ENCODE data around the gene NUDT11. TPM values are rescaled to one million over a fixed set of nuclear protein-coding genes. Genes with fewer than 3 reads are reported as not detected.
"Not testable (repeated sequence)": the region's sequence is repeated elsewhere in the genome, so short reads cannot be mapped to it uniquely, and the experiment has no call there.

Gene NUDT11
- total and polyA plus RNA-seq, 7 donors = 0.05 to 0.28 (median 0.12) TPM; not detected in 1

GRCh38 chrX:51494409-51494808 lies 2.0 kb downstream of the NUDT11 start:
- Histone ChIP-seq H3K27ac (no peak overlapping the region), H3K9me3 (no peaks in the 10 kb centered on the region), H3K4me1 (no peaks in the 10 kb centered on the region), H3K27me3 (ENCODE audit: insufficient read depth in 3 of 3, low read length in 2 of 3) (peaks cover 0 to 44% (median 0%) of the 10 kb centered on the region in 3 donors), H3K4me3 (no peak overlapping the region), H3K36me3 (ENCODE audit: insufficient read depth in 1 of 2, low read depth in 1 of 2) (no peaks in the 10 kb centered on the region)
- WGBS, 3 donors = 30 to 46% (median 36%) methylated on average over 4 of the region's 4 CpGs
- intact Hi-C loops (cut with DNase I) = no loop called here
- TF ChIP-seq, protein P1, sequence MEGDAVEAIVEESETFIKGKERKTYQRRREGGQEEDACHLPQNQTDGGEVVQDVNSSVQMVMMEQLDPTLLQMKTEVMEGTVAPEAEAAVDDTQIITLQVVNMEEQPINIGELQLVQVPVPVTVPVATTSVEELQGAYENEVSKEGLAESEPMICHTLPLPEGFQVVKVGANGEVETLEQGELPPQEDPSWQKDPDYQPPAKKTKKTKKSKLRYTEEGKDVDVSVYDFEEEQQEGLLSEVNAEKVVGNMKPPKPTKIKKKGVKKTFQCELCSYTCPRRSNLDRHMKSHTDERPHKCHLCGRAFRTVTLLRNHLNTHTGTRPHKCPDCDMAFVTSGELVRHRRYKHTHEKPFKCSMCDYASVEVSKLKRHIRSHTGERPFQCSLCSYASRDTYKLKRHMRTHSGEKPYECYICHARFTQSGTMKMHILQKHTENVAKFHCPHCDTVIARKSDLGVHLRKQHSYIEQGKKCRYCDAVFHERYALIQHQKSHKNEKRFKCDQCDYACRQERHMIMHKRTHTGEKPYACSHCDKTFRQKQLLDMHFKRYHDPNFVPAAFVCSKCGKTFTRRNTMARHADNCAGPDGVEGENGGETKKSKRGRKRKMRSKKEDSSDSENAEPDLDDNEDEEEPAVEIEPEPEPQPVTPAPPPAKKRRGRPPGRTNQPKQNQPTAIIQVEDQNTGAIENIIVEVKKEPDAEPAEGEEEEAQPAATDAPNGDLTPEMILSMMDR (IDR thresholded peaks at IDR 0.05) = no peak
- DNase-seq = no peak
- no peak for ATAC-seq

- TF ChIP-seq, protein P1 (IDR thresholded peaks at IDR 0.05) = no peak
- H3K27ac ChIP-seq = no peak overlapping the region
- no peaks in the 10 kb centered on the region for H3K36me3 ChIP-seq (ENCODE audit: insufficient read depth in 1 of 2, low read depth in 1 of 2)
- H3K9me3 ChIP-seq = no peaks in the 10 kb centered on the region
- DNase-seq (no peak), ATAC-seq (no peak)
- intact Hi-C loops (cut with DNase I) = no loop called here
- 69 to 78% (median 74%) methylated on average over 2 of the region's 2 CpGs for WGBS, 3 donors
- H3K4me3 ChIP-seq = no peak overlapping the region
- H3K27me3 ChIP-seq (ENCODE audit: insufficient read depth in 3 of 3, low read length in 2 of 3) = peaks cover 0 to 24% (median 0%) of the 10 kb centered on the region in 3 donors
- H3K4me1 ChIP-seq = no peaks in the 10 kb centered on the region
Measured at GRCh38 chrX:51487960-51488267, 8.5 kb downstream of the NUDT11 start.

GRCh38 chrX:51484616-51485015 lies 11.8 kb downstream of the NUDT11 start:
- no peaks in the 10 kb centered on the region for H3K36me3 ChIP-seq (ENCODE audit: insufficient read depth in 1 of 2, low read depth in 1 of 2)
- ATAC-seq (no peak), DNase-seq (no peak)
- no peak overlapping the region for H3K27ac ChIP-seq
- TF ChIP-seq, protein P1 (IDR thresholded peaks at IDR 0.05) = no peak
- H3K4me3 ChIP-seq = no peak overlapping the region
- 36 to 62% (median 49%) methylated on average over 6 of the region's 6 CpGs for WGBS, 3 donors
- peaks cover 0 to 15% (median 0%) of the 10 kb centered on the region in 3 donors for H3K27me3 ChIP-seq (ENCODE audit: insufficient read depth in 3 of 3, low read length in 2 of 3)
- intact Hi-C loops (cut with DNase I) = no loop called here
- H3K9me3 ChIP-seq = no peaks in the 10 kb centered on the region
- no peaks in the 10 kb centered on the region for H3K4me1 ChIP-seq

GRCh38 chrX:51482411-51482810 lies 14.0 kb downstream of the NUDT11 start:
- H3K4me3 ChIP-seq; intact Hi-C loops (cut with DNase I); ATAC-seq; H3K27ac ChIP-seq; H3K9me3 ChIP-seq; DNase-seq; H3K4me1 ChIP-seq; H3K36me3 ChIP-seq (ENCODE audit: insufficient read depth in 1 of 2, low read depth in 1 of 2): not testable (repeated sequence)
- peaks cover 0 to 25% (median 0%) of the 10 kb centered on the region in 3 donors for H3K27me3 ChIP-seq (ENCODE audit: insufficient read depth in 3 of 3, low read length in 2 of 3)
- 93 to 98% (median 93%) methylated on average over 5 of the region's 5 CpGs for WGBS, 3 donors

GRCh38 chrX:51476930-51477329 lies 19.5 kb downstream of the NUDT11 start:
- no peaks in the 10 kb centered on the region for H3K36me3 ChIP-seq (ENCODE audit: insufficient read depth in 1 of 2, low read depth in 1 of 2)

More at GRCh38 chrX:51476930-51477329, 19.5 kb downstream of the NUDT11 start:
- H3K27ac ChIP-seq = no peak overlapping the region
- H3K4me1 ChIP-seq = no peaks in the 10 kb centered on the region
- intact Hi-C loops (cut with DNase I) = no loop called here
- DNase-seq = no peak
- H3K9me3 ChIP-seq = no peaks in the 10 kb centered on the region
- peaks cover 0 to 37% (median 0%) of the 10 kb centered on the region in 3 donors for H3K27me3 ChIP-seq (ENCODE audit: insufficient read depth in 3 of 3, low read length in 2 of 3)
- no peak overlapping the region for H3K4me3 ChIP-seq
- ATAC-seq = no peak
- TF ChIP-seq, protein P1 (IDR thresholded peaks at IDR 0.05) = no peak
- 32 to 70% (median 61%) methylated on average over 1 of the region's 1 CpG for WGBS, 3 donors

Data from psoas muscle (tissue), 8 donors.